Activated effector memory CD4-positive, alpha-beta T cell treated with Interleukin-2 at 50 U/mL for 16 hours (primary cell): ENCODE results near the gene FUNDC1.
"Not testable (repeated sequence)": the region's sequence is repeated elsewhere in the genome, so short reads cannot be mapped to it uniquely, and the experiment has no call there.

Experiments used
- DNase-seq: peaks from one replicate; pipeline ENCODE4 v3.0.0-alpha.2; 2020

The FUNDC1 gene

GRCh38 chrX:44542567-44543325, at the start of gene FUNDC1:
FUNDC1 (minus strand) TSS chrX:44542859; CDS start chrX:44542832, 27 bp downstream.
- peak; percentile 80 for DNase-seq

GRCh38 chrX:44585866-44586265, 43.2 kb upstream of the FUNDC1 start:
- no peak for DNase-seq

GRCh38 chrX:44580466-44580865, 37.8 kb upstream of the FUNDC1 start:
- no peak for DNase-seq

GRCh38 chrX:44572340-44572938, 29.8 kb upstream of the FUNDC1 start:
- no peak for DNase-seq

GRCh38 chrX:44570522-44570921, 27.9 kb upstream of the FUNDC1 start:
- no peak for DNase-seq

- DNase-seq, result no peak
These were observed 26.5 kb upstream of the FUNDC1 start for GRCh38 chrX:44569122-44569521.

GRCh38 chrX:44568196-44568595, 25.5 kb upstream of the FUNDC1 start:
- no peak for DNase-seq

GRCh38 chrX:44561896-44562295, 19.2 kb upstream of the FUNDC1 start:
- not testable (repeated sequence) for DNase-seq

GRCh38 chrX:44550563-44550962, 7.9 kb upstream of the FUNDC1 start:
- DNase-seq, result no peak

GRCh38 chrX:44545454-44545853, 2.8 kb upstream of the FUNDC1 start:
- DNase-seq, result not testable (repeated sequence)

GRCh38 chrX:44544036-44544435, 1.4 kb upstream of the FUNDC1 start:
- DNase-seq, result no peak

- no peak for DNase-seq
These were observed 6.5 kb downstream of the FUNDC1 start for GRCh38 chrX:44536198-44536597.

- DNase-seq, result no peak
These were observed 13.3 kb downstream of the FUNDC1 start for GRCh38 chrX:44529310-44529709.

GRCh38 chrX:44514272-44514671, 28.4 kb downstream of the FUNDC1 start:
- no peak for DNase-seq

- no peak for DNase-seq
These were observed 35.4 kb downstream of the FUNDC1 start for GRCh38 chrX:44507292-44507691.

- no peak for DNase-seq
These were observed 36.0 kb downstream of the FUNDC1 start for GRCh38 chrX:44506678-44507077.

- no peak for DNase-seq
These were observed 39.1 kb downstream of the FUNDC1 start for GRCh38 chrX:44503560-44503959.

- no peak for DNase-seq
These were observed 47.6 kb downstream of the FUNDC1 start for GRCh38 chrX:44495091-44495490.

- DNase-seq, result no peak
These were observed 48.3 kb downstream of the FUNDC1 start for GRCh38 chrX:44494357-44494756.

GRCh38 chrX:44489515-44489914, 53.1 kb downstream of the FUNDC1 start:
- DNase-seq, result no peak

- no peak for DNase-seq
These were observed 58.0 kb downstream of the FUNDC1 start for GRCh38 chrX:44484607-44485146.

- no peak for DNase-seq
These were observed 58.6 kb downstream of the FUNDC1 start for GRCh38 chrX:44483965-44484606.

GRCh38 chrX:44482575-44482974, 60.1 kb downstream of the FUNDC1 start:
- no peak for DNase-seq

GRCh38 chrX:44480591-44480990, 62.1 kb downstream of the FUNDC1 start:
- no peak for DNase-seq
